ENCODE measurements around the gene RGP1.

DNA sequence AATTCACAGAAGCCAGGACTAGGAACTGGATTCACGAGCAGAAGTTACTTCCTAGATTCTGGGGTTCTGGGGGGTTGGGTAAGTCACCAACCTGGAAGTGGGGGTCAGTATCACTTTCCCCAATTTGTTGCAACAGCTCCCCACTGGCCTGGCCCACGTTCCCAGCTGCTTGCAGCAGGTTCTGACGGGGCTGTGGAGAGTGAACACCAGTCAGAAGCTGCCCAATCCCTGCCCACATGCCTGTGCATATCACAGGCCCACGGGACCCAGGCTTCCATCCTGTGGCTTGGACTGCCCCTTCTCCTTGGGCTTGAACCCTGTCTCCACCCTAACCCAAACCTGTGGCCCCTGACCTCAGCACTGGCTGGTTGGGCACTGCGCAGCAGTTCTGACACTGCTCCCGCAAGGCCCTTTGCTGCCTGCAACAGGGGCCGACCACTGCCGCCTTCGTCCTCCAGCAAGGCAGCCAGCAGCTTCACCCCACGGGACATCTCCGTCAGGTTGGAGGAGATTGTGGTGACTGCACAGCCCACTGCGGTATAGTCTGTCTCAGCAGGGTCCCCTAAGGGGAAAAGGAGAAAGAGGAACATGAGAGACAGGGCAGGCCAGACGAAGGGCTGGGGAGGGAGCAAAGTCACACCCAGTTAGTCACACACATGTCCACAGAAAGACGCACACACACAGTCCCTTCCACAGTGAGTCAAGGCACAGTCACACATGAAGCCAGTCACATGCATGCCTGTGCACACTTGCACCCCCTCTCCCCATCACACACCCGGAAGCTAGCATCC, 30.2 kb upstream of the RGP1 start:
- TF ChIP-seq, protein P1, sequence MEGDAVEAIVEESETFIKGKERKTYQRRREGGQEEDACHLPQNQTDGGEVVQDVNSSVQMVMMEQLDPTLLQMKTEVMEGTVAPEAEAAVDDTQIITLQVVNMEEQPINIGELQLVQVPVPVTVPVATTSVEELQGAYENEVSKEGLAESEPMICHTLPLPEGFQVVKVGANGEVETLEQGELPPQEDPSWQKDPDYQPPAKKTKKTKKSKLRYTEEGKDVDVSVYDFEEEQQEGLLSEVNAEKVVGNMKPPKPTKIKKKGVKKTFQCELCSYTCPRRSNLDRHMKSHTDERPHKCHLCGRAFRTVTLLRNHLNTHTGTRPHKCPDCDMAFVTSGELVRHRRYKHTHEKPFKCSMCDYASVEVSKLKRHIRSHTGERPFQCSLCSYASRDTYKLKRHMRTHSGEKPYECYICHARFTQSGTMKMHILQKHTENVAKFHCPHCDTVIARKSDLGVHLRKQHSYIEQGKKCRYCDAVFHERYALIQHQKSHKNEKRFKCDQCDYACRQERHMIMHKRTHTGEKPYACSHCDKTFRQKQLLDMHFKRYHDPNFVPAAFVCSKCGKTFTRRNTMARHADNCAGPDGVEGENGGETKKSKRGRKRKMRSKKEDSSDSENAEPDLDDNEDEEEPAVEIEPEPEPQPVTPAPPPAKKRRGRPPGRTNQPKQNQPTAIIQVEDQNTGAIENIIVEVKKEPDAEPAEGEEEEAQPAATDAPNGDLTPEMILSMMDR (IDR thresholded peaks at IDR 0.05 in 8 of 11, conservative IDR thresholded peaks at IDR 0.05 in 3 of 11) = no peak
- TF ChIP-seq POLR2A (IDR thresholded peaks at IDR 0.05) (no peak), POLR2AphosphoS5 (IDR thresholded peaks at IDR 0.05) (peak; percentile 60 to 79 (median 70))
